Fibroblast of lung (primary cell): ENCODE data around the gene UNC79.

ENCODE experiments used
- EZH2 ChIP-seq: IDR thresholded peaks from 2 replicates; pipeline ENCODE4 v1.5.1; 2012; ENCODE audit warnings: low read length, control low read depth, mild to moderate bottlenecking; ENCODE audit errors: missing control alignments
- TF ChIP-seq, protein P1 (sequence below), 2 donors: IDR thresholded peaks in 1 of 2; conservative IDR thresholded peaks in 1 of 2; 1 replicate in 1 of 2; 2 replicates in 1 of 2; pipeline ENCODE4 v1.5.1; 2011 to 2012; ENCODE audit warnings: low read length in 2 of 2, control low read depth in 1 of 2, inconsistent platforms in 1 of 2, low read depth in 1 of 2, mild to moderate bottlenecking in 1 of 2

DNA sequence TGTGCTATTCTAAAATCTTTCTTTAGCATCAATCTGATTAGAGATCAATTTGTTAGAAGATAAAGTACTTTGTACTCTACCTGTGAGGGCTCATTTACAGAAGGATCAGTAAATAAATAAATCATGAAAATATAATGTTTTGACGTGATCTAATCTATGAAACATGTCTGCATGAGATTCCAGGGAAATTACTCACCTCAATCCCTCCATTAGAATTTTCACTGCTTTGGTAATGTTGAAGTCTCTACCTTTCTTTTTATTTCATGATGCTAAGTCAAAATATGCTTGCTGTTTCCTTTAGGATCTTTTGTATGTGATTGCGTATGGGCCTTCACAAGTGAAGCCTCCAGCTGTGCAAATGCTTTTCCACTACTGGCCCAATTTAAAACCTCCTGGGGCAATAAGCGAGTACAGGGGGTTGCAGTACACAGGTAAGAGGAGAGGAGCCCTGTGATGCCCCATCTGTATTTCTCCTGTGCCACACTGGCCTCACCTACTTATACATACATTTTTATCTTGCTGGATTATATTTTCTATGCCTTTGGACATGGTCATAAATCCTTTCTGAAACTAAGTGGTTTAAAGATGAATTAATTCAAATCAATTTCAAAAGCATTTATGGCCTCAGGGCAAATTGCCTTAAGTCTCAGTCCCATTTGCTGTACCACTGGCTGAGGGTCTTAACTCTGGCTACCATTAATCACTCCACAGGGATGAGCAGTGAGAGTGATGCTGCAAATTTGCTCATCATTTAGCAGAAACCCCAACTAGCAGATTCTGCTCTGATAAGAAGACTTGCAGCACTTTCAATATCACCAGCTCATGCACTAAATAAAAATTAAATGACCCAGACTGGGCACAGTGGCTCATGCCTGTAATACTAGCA lies 66.4 kb downstream of the UNC79 start:
- TF ChIP-seq, protein P1, sequence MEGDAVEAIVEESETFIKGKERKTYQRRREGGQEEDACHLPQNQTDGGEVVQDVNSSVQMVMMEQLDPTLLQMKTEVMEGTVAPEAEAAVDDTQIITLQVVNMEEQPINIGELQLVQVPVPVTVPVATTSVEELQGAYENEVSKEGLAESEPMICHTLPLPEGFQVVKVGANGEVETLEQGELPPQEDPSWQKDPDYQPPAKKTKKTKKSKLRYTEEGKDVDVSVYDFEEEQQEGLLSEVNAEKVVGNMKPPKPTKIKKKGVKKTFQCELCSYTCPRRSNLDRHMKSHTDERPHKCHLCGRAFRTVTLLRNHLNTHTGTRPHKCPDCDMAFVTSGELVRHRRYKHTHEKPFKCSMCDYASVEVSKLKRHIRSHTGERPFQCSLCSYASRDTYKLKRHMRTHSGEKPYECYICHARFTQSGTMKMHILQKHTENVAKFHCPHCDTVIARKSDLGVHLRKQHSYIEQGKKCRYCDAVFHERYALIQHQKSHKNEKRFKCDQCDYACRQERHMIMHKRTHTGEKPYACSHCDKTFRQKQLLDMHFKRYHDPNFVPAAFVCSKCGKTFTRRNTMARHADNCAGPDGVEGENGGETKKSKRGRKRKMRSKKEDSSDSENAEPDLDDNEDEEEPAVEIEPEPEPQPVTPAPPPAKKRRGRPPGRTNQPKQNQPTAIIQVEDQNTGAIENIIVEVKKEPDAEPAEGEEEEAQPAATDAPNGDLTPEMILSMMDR (conservative IDR thresholded peaks at IDR 0.05 in 1 of 2, IDR thresholded peaks at IDR 0.05 in 1 of 2; ENCODE audit: low read depth in 1 of 2, low read length in 2 of 2) = no peak
- TF ChIP-seq EZH2 = no peak
